Umbilical cord (tissue), 2 donors: ENCODE results near the gene MFAP2. TPM values are rescaled to one million over a fixed set of nuclear protein-coding genes. Genes with fewer than 3 reads are reported as not detected.

Source experiments
- DNase-seq: peaks from one replicate; pipeline ENCODE4 v3.0.0-alpha.2; 2015; ENCODE audit warnings: low spot score
- total RNA-seq: library from RNA; depleted of rRNA; stranded (reverse); fragments of >200 nt; gene quantifications from one replicate; pipeline ENCODE4 v1.2.3, GENCODE V29; 2014; ENCODE audit warnings: low replicate concordance; ENCODE audit not compliant: insufficient read depth

MFAP2 gene, protein sequence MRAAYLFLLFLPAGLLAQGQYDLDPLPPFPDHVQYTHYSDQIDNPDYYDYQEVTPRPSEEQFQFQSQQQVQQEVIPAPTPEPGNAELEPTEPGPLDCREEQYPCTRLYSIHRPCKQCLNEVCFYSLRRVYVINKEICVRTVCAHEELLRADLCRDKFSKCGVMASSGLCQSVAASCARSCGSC
- total RNA-seq, result 29.4 TPM

DNA sequence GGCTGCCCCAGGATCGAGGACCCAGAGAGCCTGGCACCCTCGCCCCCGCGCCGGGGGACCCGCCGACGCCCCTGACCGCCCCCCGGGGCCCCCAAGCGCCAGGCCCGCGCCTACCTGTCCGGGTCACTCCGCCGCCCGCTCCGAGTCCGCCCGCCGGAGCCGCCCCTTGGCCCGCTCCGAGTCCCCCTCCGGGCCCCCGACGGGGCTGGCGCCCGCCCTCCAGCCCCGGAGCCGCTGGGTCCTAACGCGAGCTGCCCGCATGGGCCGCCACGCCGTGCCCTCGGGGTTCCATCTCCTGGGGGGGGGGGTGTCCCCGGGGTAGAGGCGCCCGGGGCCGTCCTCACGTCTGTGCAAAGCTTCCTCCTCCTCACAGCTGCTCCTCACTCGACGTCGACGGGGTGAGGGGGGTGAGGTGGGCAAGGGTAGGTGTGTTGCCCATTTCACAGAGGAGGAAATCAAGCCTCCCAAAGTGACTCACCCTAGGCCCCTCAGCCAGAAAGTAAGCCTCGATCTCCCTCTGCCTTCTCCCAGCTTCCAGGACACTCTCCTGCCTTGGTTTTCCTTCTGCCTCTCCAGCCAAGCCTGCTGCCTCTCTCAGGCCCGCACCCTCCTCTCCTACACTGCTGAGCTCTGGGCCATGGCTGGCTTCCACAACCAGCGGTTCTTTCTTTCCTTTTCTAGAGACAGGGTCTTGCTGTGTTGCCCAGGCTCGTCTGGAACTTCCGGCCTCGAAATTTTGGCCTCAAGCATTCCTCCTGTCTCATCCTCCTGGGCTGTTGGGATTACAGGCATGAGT is at the start of gene MFAP2:
TSS of gene MFAP2 (minus strand) at position 148 of the 796 bp plus-strand sequence. CDS start 2,347 bp downstream, outside the sequence.
- peak; percentile 70 for DNase-seq

GRCh38 chr1:17030206-17030605 is 49.8 kb upstream of the MFAP2 start:
- DNase-seq, result no peak

DNA sequence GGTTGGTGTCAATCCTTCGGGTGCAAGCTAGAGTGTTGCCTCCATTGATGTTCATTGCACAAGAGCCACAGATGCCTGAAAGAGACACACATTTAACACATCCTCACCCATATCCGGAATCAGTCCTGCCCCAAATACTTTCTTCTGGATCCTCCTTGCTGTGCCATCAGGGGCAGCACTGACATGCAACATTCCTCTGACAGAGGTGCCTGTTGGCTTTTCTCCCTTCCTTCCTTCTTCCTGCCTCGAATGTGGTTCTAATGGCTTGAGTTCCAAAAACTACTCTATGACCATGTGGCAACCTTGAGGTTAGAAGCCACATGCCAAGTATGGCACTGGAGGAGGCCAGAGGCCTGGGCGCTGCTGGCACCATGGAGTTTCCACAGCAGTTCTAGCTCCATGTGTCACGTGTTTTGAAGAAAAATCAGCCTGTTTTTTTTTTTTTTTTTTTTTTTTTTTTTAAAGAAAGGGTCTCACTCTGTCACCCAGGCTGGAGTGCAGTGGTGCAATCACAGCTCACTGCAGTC is 48.3 kb upstream of the MFAP2 start:
- DNase-seq, result no peak

DNA sequence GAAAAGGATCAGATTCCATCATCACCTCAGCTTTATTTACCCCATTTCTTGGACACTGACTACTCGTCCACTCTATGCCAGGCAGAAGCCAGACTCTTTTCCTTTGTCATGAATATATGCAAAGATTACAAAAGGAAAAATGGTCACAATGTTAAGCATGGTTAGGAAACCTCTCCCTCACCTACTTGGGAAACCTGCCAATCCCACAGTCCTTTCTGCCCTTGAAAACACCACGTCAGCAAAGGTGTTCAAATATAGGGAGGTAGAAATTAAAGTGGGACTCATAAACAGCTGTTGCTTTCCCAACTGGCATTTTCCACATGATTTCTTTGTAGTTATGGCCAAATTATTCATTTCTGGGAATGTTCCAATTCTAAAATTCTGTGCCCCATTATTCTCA is 47.5 kb upstream of the MFAP2 start:
- no peak for DNase-seq

- DNase-seq, result no peak
These were observed 47.0 kb upstream of the MFAP2 start for GRCh38 chr1:17027403-17027802.

GRCh38 chr1:17024721-17025120 is 44.3 kb upstream of the MFAP2 start:
- DNase-seq, result no peak

DNA sequence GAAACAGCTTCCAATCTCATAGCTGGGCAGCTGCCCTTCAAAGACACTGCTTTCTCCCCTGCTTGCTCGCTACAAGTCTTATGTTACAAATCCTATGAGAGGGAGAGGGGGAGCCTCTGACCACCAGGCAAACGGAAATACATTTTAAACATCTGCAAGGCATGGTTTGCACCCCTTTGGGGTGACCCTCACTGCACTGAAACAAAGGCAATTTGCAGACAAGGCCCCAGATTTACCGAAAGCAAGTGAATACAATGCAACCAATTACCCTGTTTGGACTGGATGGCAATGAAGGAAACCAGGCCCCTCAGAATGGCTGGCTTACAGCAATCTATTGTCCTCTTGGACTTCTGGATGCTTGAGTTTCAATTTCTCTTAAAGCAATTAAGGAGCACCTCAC is 43.2 kb upstream of the MFAP2 start:
- DNase-seq, result no peak

- DNase-seq, result no peak
These were observed 42.7 kb upstream of the MFAP2 start for GRCh38 chr1:17023102-17023501.

- DNase-seq, result no peak
These were observed 41.5 kb upstream of the MFAP2 start for GRCh38 chr1:17021896-17022295.

DNA sequence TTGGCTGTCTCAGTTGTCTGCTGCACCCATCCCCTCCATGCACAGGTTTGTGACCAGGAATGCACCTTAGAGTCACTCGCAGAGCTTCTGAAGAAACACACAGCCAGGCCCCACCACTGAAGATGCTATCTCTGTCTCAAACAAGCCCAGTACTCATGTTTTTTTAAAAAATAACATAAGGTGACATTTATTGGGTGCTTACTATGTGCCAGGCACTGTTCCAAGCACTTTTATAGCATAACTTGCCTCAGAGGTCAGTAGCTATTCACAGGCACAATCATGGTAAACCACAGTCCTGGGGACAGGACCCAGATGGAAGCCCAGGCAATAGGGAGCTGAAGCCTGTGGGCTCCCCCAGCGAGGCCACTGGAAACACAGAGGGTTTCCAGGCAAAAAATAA is 40.1 kb upstream of the MFAP2 start:
- DNase-seq, result no peak

GRCh38 chr1:17018849-17019248 is 38.4 kb upstream of the MFAP2 start:
- no peak for DNase-seq

GRCh38 chr1:17017435-17017834 is 37.0 kb upstream of the MFAP2 start:
- DNase-seq, result no peak

GRCh38 chr1:17016317-17016661 is 35.9 kb upstream of the MFAP2 start:
- no peak for DNase-seq

GRCh38 chr1:17014671-17015567 is 34.5 kb upstream of the MFAP2 start:
- DNase-seq, result no peak

DNA sequence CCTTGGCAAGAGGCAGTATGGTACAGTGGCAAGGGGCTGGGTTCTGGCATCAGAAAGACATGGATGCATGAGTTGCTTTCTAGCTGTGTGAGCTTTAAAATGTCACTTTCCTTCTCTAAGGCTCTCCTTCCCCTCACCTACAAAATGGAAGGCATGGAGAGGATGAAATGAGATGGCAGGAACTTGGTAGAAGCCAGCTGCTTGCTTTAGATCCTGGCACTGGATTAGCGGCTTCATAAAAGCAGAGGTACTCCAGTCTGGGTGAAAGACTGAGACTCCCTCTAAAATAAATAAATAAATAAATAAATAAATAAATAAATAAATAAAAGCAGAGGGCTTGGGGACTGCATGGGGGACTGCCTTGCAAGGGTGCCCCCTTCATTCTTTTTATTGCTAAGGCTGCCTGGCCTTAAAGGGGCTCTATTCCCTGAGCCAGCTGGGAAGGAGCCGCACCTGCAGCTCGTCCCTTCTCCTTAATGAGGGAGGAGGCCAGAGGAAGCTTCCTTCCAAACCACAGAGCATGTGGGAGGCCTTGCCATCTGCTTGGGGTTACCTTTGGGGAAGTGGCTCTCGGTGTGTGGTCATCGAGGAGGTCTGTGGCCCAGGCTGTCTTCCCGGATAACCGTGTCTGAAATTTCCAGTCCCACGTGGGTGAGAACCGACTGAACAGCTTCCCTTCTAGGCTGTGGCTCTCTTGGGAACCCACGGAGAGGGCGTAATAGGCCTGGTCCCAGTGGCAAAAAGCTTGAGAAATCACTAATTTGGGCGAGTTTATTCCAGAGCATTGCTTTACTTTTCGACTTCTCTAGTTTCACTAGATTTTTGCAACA is 33.3 kb upstream of the MFAP2 start:
- no peak for DNase-seq

- no peak for DNase-seq
These were observed 32.5 kb upstream of the MFAP2 start for GRCh38 chr1:17012775-17013490.

DNA sequence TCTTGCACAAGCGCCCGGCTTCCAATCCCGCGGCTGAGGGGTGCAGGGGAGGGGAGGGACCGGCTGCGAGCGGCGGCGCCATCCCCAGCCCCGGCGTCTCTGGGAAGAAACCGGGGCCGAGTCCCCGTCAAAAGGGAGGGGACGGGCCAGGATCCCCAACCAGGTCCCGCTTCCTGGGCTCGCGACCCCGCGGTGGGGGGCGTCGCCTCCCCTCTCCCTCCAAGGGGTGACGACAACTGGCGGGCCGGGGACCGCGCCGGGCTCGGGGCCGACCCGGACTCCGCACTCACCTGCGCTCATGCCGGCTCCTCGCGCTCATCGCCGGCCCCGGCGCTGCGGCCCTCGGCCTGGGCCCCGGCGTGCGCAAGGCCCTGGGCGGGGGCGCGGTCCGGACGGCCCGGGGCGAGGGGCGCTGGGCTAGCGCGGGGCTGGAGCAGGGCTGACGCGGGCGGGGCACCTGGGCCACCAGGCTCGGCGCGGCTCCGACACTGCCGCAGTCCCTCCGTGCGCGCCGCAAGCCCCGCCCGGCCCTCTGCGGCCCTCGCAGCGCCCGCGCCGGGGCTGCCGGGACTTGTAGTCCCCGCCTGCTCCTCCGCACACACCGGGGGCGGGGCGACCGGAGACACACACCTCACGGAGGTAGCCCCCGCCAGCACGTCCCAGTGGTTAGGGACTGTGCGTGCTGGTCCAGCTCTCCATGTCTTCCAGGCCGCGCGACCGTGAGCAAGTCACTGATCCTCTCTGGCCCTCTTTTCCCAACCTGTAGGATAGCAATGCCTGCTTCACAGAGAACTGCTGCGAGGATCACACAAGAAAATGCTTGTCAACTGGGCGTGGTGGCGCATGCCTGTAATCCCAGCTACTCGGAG is 31.3 kb upstream of the MFAP2 start, which contains the start of gene ATP13A2:
TSS of gene ATP13A2 (minus strand) at position 490 of the 869 bp plus-strand sequence. CDS start at position 300, 190 bp downstream.
- peak; percentile 84 for DNase-seq

DNA sequence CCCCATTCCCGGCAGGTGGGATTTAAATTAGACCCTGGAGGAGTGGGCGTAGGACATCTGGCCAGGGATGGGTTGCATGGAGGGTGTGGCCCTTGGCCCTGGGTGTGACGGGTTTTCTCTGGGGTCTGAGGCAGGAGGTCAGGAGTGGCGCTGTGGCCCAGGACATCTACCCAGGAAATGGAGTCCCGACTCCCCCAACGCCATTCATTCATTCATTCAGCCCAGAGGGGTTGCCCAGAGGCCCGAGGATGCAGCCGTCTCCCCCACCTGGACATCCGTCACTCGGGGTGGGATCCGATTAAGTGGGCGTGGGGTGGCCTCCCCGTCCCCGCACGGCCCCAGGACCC is 30.6 kb upstream of the MFAP2 start:
- no peak for DNase-seq

GRCh38 chr1:17009706-17010105 is 29.3 kb upstream of the MFAP2 start:
- DNase-seq, result peak; percentile 18
